Choroid plexus epithelial cell (primary cell): ENCODE measurements around the gene F10.

Experiments used
- DNase-seq: peaks from one replicate; pipeline ENCODE4 v3.0.0-alpha.2; 2010; ENCODE audit warnings: low read depth
- H3K4me3 ChIP-seq: 2 replicates; pipeline ENCODE4 v1.5.1; 2011; ENCODE audit warnings: low read depth, mild to moderate bottlenecking, control low read depth, low read length, moderate library complexity
- TF ChIP-seq, protein P1 (sequence below): conservative IDR thresholded peaks from 2 replicates; pipeline ENCODE4 v1.5.1; 2011; ENCODE audit warnings: low read depth, mild to moderate bottlenecking, control low read depth, inconsistent platforms, low read length, moderate library complexity

The F10 gene

DNA sequence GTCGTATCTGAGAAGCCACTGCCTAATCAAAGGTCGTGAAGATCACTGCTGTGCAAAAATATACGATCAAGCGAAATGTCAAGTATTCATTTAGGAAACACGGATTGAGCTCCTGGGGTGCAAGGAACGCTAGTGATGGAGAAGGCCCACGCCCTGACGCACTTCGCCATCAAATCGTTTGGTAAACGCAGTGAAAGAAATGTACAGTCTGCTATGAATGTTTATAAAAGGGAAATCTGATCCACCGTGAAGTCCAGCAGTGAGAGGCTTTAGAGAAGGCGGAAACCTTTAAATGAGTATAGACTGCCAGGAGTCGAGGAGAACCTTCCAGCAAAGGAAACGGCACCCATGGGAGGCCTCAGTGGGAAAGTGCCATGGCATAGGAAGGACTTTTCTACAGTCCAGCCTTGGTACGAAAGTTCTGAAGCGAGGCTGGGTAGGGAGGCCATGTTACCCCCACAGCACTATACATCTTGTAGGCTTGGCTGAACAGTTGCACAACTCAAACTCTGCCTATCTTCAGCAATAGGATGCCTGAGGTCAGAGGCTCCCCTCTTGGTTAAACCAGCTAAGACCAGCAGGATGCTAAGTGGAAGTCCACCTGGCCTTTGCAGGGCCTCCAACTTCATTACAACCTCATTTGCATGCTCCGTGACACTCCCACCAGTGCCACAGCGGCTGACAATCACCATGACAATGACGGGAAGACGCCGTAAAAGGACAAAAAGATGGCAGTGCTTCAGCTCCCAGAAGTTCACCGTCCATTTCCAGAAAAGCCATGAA, 65.5 kb downstream of the F10 start:
- DNase-seq: peak; percentile 95
- TF ChIP-seq, protein P1, sequence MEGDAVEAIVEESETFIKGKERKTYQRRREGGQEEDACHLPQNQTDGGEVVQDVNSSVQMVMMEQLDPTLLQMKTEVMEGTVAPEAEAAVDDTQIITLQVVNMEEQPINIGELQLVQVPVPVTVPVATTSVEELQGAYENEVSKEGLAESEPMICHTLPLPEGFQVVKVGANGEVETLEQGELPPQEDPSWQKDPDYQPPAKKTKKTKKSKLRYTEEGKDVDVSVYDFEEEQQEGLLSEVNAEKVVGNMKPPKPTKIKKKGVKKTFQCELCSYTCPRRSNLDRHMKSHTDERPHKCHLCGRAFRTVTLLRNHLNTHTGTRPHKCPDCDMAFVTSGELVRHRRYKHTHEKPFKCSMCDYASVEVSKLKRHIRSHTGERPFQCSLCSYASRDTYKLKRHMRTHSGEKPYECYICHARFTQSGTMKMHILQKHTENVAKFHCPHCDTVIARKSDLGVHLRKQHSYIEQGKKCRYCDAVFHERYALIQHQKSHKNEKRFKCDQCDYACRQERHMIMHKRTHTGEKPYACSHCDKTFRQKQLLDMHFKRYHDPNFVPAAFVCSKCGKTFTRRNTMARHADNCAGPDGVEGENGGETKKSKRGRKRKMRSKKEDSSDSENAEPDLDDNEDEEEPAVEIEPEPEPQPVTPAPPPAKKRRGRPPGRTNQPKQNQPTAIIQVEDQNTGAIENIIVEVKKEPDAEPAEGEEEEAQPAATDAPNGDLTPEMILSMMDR: no peak
- no peak overlapping the region for H3K4me3 ChIP-seq

- no peak for DNase-seq
- H3K4me3 ChIP-seq: no peak overlapping the region
- TF ChIP-seq, protein P1: no peak
Observed at GRCh38 chr13:113190181-113190580, 67.6 kb downstream of the F10 start.

DNA sequence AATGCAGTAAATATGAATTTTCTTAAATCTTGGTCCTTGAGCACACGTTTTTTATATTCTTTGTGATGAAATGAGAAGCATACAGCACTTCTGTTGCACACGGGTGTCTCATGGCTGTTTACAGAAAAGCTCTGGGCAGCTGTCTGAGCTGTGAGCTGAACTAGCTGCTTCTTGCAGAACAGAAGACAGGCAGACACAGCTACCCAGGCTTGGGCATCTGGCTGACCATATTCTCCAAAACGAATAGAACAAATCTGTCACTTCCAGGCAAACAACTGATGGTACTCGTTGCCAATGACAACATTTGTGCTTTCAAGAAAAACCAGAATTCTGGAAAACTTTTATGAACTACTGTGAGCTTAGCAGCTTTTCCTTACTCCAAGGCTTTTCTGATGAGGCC, 69.7 kb downstream of the F10 start:
- TF ChIP-seq, protein P1: no peak
- DNase-seq: no peak
- H3K4me3 ChIP-seq: no peak overlapping the region

GRCh38 chr13:113192902-113193301, 70.3 kb downstream of the F10 start:
- TF ChIP-seq, protein P1: no peak
- peak; percentile 81 for DNase-seq
- no peak overlapping the region for H3K4me3 ChIP-seq

- DNase-seq: no peak
- TF ChIP-seq, protein P1: no peak
Observed at GRCh38 chr13:113195360-113195759, 72.8 kb downstream of the F10 start.

GRCh38 chr13:113196970-113197737, 74.6 kb downstream of the F10 start:
- DNase-seq: no peak
- no peak overlapping the region for H3K4me3 ChIP-seq
- TF ChIP-seq, protein P1: no peak

More at GRCh38 chr13:113195360-113195759, 72.8 kb downstream of the F10 start:
- H3K4me3 ChIP-seq: no peak overlapping the region
